BLaER1 treated with 17β-estradiol and CSF1 and Interleukin-3, amounts not matched to agents 10 nM and 100 nM (cell line): ENCODE measurements around the gene MTPN.

ENCODE experiments used
- H3K27ac ChIP-seq, 11 experiments: shearing (Covaris generic); formaldehyde crosslinking; 2 replicates each; pipeline ENCODE4 v1.8.1; 2022
- H3K27me3 ChIP-seq, 11 experiments: shearing (Covaris generic); formaldehyde crosslinking; 2 replicates each; pipeline ENCODE4 v1.8.1; 2022
- H3K36me3 ChIP-seq, 11 experiments: shearing (Covaris generic); formaldehyde crosslinking; 2 replicates each; pipeline ENCODE4 v1.8.1; 2022
- H3K4me1 ChIP-seq, 10 experiments: shearing (Covaris generic); formaldehyde crosslinking; 2 replicates each; pipeline ENCODE4 v1.8.1; 2022
- H3K4me2 ChIP-seq, 11 experiments: shearing (Covaris generic); formaldehyde crosslinking; 2 replicates each; pipeline ENCODE4 v1.8.1; 2022
- H3K4me3 ChIP-seq, 10 experiments: shearing (Covaris generic); formaldehyde crosslinking; 2 replicates each; pipeline ENCODE4 v1.8.1; 2022
- H3K9ac ChIP-seq, 11 experiments: shearing (Covaris generic); formaldehyde crosslinking; 2 replicates each; pipeline ENCODE4 v1.8.1; 2022
- H3K9me3 ChIP-seq, 11 experiments: shearing (Covaris generic); formaldehyde crosslinking; replicated peaks in 1 of 11; 2 replicates each; pipeline ENCODE4 v1.8.1; 2022
- H4K20me1 ChIP-seq, 11 experiments: shearing (Covaris generic); formaldehyde crosslinking; 2 replicates each; pipeline ENCODE4 v1.8.1; 2022
- Cebpa-rat ChIP-seq, 11 experiments: shearing (Covaris generic); IDR thresholded peaks; 2 replicates each; pipeline ENCODE4 v1.8.1; 2022

The MTPN gene

GRCh38 chr7:135977742-135978066 is 545 bp upstream of the MTPN start:
- Histone ChIP-seq H3K4me1 (peaks cover 41 to 79% (median 55%) of the 10 kb centered on the region in 10 experiments), H3K27ac (peak overlapping the region in 10 of 11 experiments; percentile 85 to 96 (median 94); a peak in 19 of 22 replicates), H3K9me3 (peaks cover 0 to 6% (median 0%) of the 10 kb centered on the region in 11 experiments; a peak in 4 of 22 replicates), H3K9ac (peak overlapping the region in 5 of 11 experiments; percentile 90 to 93 (median 92); a peak in 3 of 22 replicates), H4K20me1 (peaks cover 28 to 41% (median 38%) of the 10 kb centered on the region in 11 experiments; a peak in 21 of 22 replicates), H3K36me3 (peaks cover 0 to 29% (median 23%) of the 10 kb centered on the region in 11 experiments; a peak in 16 of 22 replicates), H3K4me3 (peak overlapping the region; percentile 83 to 94 (median 88)), H3K4me2 (peak overlapping the region; percentile 29 to 60 (median 47); a peak in 18 of 22 replicates), H3K27me3 (no peaks in the 10 kb centered on the region)
- TF ChIP-seq Cebpa-rat (IDR thresholded peaks at IDR 0.05): no peak

- Histone ChIP-seq H3K4me1 (peaks cover 53 to 79% (median 67%) of the 10 kb centered on the region in 10 experiments), H3K27me3 (no peaks in the 10 kb centered on the region), H3K36me3 (peaks cover 0 to 38% (median 30%) of the 10 kb centered on the region in 11 experiments; a peak in 16 of 22 replicates), H3K27ac (peak overlapping the region; percentile 82 to 96 (median 93)), H4K20me1 (peaks cover 33 to 54% (median 51%) of the 10 kb centered on the region in 11 experiments; a peak in 21 of 22 replicates), H3K9ac (peak overlapping the region; percentile 88 to 95 (median 92)), H3K4me2 (peak overlapping the region; percentile 79 to 98 (median 91)), H3K9me3 (peaks cover 0 to 6% (median 0%) of the 10 kb centered on the region in 11 experiments; a peak in 4 of 22 replicates), H3K4me3 (peak overlapping the region; percentile 83 to 94 (median 88))
- no peak for TF ChIP-seq Cebpa-rat (IDR thresholded peaks at IDR 0.05)
Measured at GRCh38 chr7:135976312-135977006, 700 bp downstream of the MTPN start.

- Histone ChIP-seq H3K9ac (peak overlapping the region in 7 of 11 experiments; percentile 88 to 93 (median 90); a peak in 11 of 22 replicates), H3K9me3 (peaks cover 0 to 6% (median 0%) of the 10 kb centered on the region in 11 experiments; a peak in 4 of 22 replicates), H3K4me3 (peak overlapping the region; percentile 83 to 94 (median 88); a peak in 18 of 20 replicates), H3K4me1 (peaks cover 53 to 78% (median 64%) of the 10 kb centered on the region in 10 experiments), H3K4me2 (peak overlapping the region; percentile 79 to 98 (median 91)), H4K20me1 (peaks cover 37 to 66% (median 63%) of the 10 kb centered on the region in 11 experiments; a peak in 21 of 22 replicates), H3K27ac (peak overlapping the region in 4 of 11 experiments; percentile 88 to 95 (median 93); a peak in 4 of 22 replicates), H3K36me3 (peaks cover 0 to 39% (median 31%) of the 10 kb centered on the region in 11 experiments; a peak in 16 of 22 replicates), H3K27me3 (no peaks in the 10 kb centered on the region)
- no peak for TF ChIP-seq Cebpa-rat (IDR thresholded peaks at IDR 0.05)
Measured at GRCh38 chr7:135975166-135975565, 2.0 kb downstream of the MTPN start.

GRCh38 chr7:135974667-135975066 is 2.5 kb downstream of the MTPN start:
- H3K36me3 ChIP-seq: peaks cover 0 to 44% (median 36%) of the 10 kb centered on the region in 11 experiments; a peak in 17 of 22 replicates
- H3K4me1 ChIP-seq: peaks cover 48 to 78% (median 59%) of the 10 kb centered on the region in 10 experiments
- peaks cover 42 to 71% (median 68%) of the 10 kb centered on the region in 11 experiments; a peak in 21 of 22 replicates for H4K20me1 ChIP-seq
- H3K4me3 ChIP-seq: peak overlapping the region in 4 of 10 experiments; percentile 85 to 90 (median 87); a peak in 7 of 20 replicates
- peak overlapping the region in 3 of 11 experiments; percentile 23 to 92 (median 36); a peak in 3 of 22 replicates for H3K9ac ChIP-seq
- H3K4me2 ChIP-seq: peak overlapping the region; percentile 79 to 98 (median 91)
- H3K27me3 ChIP-seq: no peaks in the 10 kb centered on the region
- TF ChIP-seq Cebpa-rat (IDR thresholded peaks at IDR 0.05): no peak
- no peak overlapping the region for H3K27ac ChIP-seq
- peaks cover 0 to 6% (median 0%) of the 10 kb centered on the region in 11 experiments; a peak in 4 of 22 replicates for H3K9me3 ChIP-seq

- peak overlapping the region in 9 of 11 experiments; percentile 0 to 66 (median 32); a peak in 10 of 22 replicates for H3K9ac ChIP-seq
- H3K4me1 ChIP-seq: peaks cover 60 to 88% (median 78%) of the 10 kb centered on the region in 10 experiments
- no peaks in the 10 kb centered on the region for H3K9me3 ChIP-seq
- TF ChIP-seq Cebpa-rat (IDR thresholded peaks at IDR 0.05): no peak
- no peaks in the 10 kb centered on the region for H3K27me3 ChIP-seq
- peak overlapping the region in 3 of 10 experiments; percentile 30 to 39 (median 35); a peak in 3 of 20 replicates for H3K4me3 ChIP-seq
- H3K36me3 ChIP-seq: peaks cover 14 to 60% (median 53%) of the 10 kb centered on the region in 11 experiments; a peak in 21 of 22 replicates
- H3K4me2 ChIP-seq: peak overlapping the region; percentile 56 to 98 (median 87)
- H4K20me1 ChIP-seq: peaks cover 67 to 95% (median 93%) of the 10 kb centered on the region in 11 experiments
- H3K27ac ChIP-seq: peak overlapping the region in 9 of 11 experiments; percentile 41 to 75 (median 63); a peak in 19 of 22 replicates
Measured at GRCh38 chr7:135971366-135971725, 5.8 kb downstream of the MTPN start.

- Histone ChIP-seq H3K27ac (peak overlapping the region in 9 of 11 experiments; percentile 41 to 75 (median 63); a peak in 19 of 22 replicates), H3K4me2 (peak overlapping the region; percentile 56 to 98 (median 87)), H3K9me3 (no peaks in the 10 kb centered on the region), H3K36me3 (peaks cover 18 to 65% (median 58%) of the 10 kb centered on the region in 11 experiments; a peak in 21 of 22 replicates), H3K4me1 (peaks cover 64 to 91% (median 80%) of the 10 kb centered on the region in 10 experiments), H3K4me3 (peak overlapping the region in 3 of 10 experiments; percentile 30 to 39 (median 35); a peak in 3 of 20 replicates), H4K20me1 (peaks cover 68 to 95% (median 93%) of the 10 kb centered on the region in 11 experiments), H3K27me3 (no peaks in the 10 kb centered on the region), H3K9ac (peak overlapping the region in 9 of 11 experiments; percentile 0 to 66 (median 32); a peak in 10 of 22 replicates)
- no peak for TF ChIP-seq Cebpa-rat (IDR thresholded peaks at IDR 0.05)
Measured at GRCh38 chr7:135970682-135971365, 6.3 kb downstream of the MTPN start.

GRCh38 chr7:135970045-135970444 is 7.1 kb downstream of the MTPN start:
- Histone ChIP-seq H3K9ac (no peak overlapping the region), H3K9me3 (no peaks in the 10 kb centered on the region), H3K4me3 (no peak overlapping the region), H3K4me1 (peaks cover 56 to 91% (median 74%) of the 10 kb centered on the region in 10 experiments), H3K36me3 (peaks cover 18 to 67% (median 55%) of the 10 kb centered on the region in 11 experiments; a peak in 21 of 22 replicates), H3K27me3 (no peaks in the 10 kb centered on the region), H3K27ac (no peak overlapping the region), H3K4me2 (peak overlapping the region in 3 of 11 experiments; percentile 24 to 98 (median 34); a peak in 4 of 22 replicates), H4K20me1 (peaks cover 66 to 95% (median 93%) of the 10 kb centered on the region in 11 experiments)
- TF ChIP-seq Cebpa-rat (IDR thresholded peaks at IDR 0.05): no peak
